OCI-LY3 (cell line): ENCODE data around the gene SDSL.

Experiments used
- EZH2phosphoT487 ChIP-seq: fragments of 200-600 bp; shearing (Covaris generic); IDR thresholded peaks from 2 replicates; pipeline ENCODE4 v1.6.1; 2018; ENCODE audit warnings: antibody characterized with exemption, mixed run types, low read depth
- TF ChIP-seq, protein P1 (sequence below): fragments of 200-600, 300-600 bp; sonication (generic); IDR thresholded peaks from 2 replicates; pipeline ENCODE4 v1.5.1; 2014; ENCODE audit warnings: antibody characterized with exemption, low read length, low read depth

DNA sequence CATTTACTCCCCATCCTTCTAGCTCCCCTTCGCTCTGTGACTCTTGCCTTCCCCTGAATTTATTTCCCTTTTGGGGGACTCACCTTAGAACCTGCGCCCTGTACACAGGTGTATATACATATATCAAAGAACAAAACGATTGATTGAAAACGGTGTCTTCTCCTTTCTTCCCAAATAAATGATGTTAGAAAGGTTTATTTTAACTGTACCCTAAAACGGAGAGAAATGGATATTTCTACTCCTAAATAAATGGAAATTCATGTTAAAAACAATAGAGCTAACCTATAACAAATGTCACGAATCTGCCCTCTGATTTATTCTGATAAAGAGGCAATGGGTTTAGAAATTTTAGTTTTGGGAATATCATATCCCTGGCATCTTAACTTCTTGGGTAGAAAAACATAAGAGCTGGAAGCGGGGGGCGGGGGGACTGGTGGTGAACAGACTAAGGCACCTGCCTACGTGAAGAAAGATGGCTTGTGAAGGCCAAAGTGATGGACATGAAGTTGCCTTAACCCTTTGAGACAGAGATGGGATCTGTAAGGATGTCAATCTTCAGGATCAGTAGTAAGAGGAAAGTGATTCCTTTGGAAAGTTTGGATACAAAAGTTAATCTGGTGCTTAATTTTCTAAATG is 58.3 kb downstream of the SDSL start:
- TF ChIP-seq, protein P1, sequence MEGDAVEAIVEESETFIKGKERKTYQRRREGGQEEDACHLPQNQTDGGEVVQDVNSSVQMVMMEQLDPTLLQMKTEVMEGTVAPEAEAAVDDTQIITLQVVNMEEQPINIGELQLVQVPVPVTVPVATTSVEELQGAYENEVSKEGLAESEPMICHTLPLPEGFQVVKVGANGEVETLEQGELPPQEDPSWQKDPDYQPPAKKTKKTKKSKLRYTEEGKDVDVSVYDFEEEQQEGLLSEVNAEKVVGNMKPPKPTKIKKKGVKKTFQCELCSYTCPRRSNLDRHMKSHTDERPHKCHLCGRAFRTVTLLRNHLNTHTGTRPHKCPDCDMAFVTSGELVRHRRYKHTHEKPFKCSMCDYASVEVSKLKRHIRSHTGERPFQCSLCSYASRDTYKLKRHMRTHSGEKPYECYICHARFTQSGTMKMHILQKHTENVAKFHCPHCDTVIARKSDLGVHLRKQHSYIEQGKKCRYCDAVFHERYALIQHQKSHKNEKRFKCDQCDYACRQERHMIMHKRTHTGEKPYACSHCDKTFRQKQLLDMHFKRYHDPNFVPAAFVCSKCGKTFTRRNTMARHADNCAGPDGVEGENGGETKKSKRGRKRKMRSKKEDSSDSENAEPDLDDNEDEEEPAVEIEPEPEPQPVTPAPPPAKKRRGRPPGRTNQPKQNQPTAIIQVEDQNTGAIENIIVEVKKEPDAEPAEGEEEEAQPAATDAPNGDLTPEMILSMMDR, result no peak
- no peak for TF ChIP-seq EZH2phosphoT487
